ENCODE data around the gene CACNA1B.
"Not testable (repeated sequence)": the region's sequence is repeated elsewhere in the genome, so short reads cannot be mapped to it uniquely, and the experiment has no call there.

GRCh38 chr9:138155788-138156187 is 278.2 kb downstream of the CACNA1B start:
- not testable (repeated sequence) for TF ChIP-seq POLR2AphosphoS5, POLR2A (IDR thresholded peaks at IDR 0.05)
- TF ChIP-seq, protein P1, sequence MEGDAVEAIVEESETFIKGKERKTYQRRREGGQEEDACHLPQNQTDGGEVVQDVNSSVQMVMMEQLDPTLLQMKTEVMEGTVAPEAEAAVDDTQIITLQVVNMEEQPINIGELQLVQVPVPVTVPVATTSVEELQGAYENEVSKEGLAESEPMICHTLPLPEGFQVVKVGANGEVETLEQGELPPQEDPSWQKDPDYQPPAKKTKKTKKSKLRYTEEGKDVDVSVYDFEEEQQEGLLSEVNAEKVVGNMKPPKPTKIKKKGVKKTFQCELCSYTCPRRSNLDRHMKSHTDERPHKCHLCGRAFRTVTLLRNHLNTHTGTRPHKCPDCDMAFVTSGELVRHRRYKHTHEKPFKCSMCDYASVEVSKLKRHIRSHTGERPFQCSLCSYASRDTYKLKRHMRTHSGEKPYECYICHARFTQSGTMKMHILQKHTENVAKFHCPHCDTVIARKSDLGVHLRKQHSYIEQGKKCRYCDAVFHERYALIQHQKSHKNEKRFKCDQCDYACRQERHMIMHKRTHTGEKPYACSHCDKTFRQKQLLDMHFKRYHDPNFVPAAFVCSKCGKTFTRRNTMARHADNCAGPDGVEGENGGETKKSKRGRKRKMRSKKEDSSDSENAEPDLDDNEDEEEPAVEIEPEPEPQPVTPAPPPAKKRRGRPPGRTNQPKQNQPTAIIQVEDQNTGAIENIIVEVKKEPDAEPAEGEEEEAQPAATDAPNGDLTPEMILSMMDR (IDR thresholded peaks at IDR 0.05 in 8 of 11, conservative IDR thresholded peaks at IDR 0.05 in 3 of 11), result not testable (repeated sequence)

Data from spleen (tissue), 7 donors.